Esophagus squamous epithelium (tissue), 4 donors: ENCODE results near the gene RPL28.

Experiments used
- POLR2A ChIP-seq, 4 donors: fragments of 450-650 bp; IDR thresholded peaks; one replicate each; pipeline ENCODE4 v1.6.1; 2017; ENCODE audit warnings: antibody characterized with exemption in 4 of 4, mild to moderate bottlenecking in 4 of 4, moderate library complexity in 3 of 4
- TF ChIP-seq, protein P1 (sequence below), 6 experiments: fragments of 450-650 bp in 4 of 6; fragments of 200-600 bp in 2 of 6; sonication (generic) in 2 of 6; IDR thresholded peaks; one replicate each; pipeline ENCODE4 v1.5.1; 2016 to 2019; ENCODE audit warnings: antibody characterized with exemption in 6 of 6, mild to moderate bottlenecking in 4 of 6, moderate library complexity in 4 of 6

DNA sequence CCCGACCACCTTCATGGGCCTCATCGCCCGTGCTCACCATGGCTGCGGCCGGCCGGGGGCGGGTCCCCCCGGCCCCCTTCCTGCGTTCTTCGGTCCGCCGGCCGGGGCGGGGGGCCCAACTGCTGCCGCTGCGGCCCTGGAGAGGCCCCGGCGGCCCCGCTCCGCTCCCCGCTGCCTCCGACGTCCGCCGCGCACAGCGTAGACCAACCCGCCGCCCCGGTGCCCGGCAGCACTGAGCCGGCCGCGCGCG, 21.7 kb downstream of the RPL28 start, which contains the start of gene UBE2S:
- TF ChIP-seq, protein P1, sequence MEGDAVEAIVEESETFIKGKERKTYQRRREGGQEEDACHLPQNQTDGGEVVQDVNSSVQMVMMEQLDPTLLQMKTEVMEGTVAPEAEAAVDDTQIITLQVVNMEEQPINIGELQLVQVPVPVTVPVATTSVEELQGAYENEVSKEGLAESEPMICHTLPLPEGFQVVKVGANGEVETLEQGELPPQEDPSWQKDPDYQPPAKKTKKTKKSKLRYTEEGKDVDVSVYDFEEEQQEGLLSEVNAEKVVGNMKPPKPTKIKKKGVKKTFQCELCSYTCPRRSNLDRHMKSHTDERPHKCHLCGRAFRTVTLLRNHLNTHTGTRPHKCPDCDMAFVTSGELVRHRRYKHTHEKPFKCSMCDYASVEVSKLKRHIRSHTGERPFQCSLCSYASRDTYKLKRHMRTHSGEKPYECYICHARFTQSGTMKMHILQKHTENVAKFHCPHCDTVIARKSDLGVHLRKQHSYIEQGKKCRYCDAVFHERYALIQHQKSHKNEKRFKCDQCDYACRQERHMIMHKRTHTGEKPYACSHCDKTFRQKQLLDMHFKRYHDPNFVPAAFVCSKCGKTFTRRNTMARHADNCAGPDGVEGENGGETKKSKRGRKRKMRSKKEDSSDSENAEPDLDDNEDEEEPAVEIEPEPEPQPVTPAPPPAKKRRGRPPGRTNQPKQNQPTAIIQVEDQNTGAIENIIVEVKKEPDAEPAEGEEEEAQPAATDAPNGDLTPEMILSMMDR (IDR thresholded peaks at IDR 0.05): peak in 1 of 6 experiments; percentile 9
- TF ChIP-seq POLR2A (IDR thresholded peaks at IDR 0.05): peak in 3 of 4 donors; percentile 22 to 98 (median 92)
